ENCODE measurements around the gene KIRREL1. TPM values are rescaled to one million over a fixed set of nuclear protein-coding genes. Genes with fewer than 3 reads are reported as not detected.

KIRREL1 gene
- total RNA-seq, 2 experiments from 2014 or later: 0.08 TPM

- ChIA-PET CTCF (no interaction called here), POLR2A (no interaction called here)
These were observed 29.3 kb downstream of the KIRREL1 start for GRCh38 chr1:158022554-158023312.

GRCh38 chr1:158024737-158025136, 31.3 kb downstream of the KIRREL1 start:
- ChIA-PET CTCF (interaction anchor here (1.0 kb wide), 1 partner anchor 33 kb away, joined by 3 read pairs; no protein-coding TSS in a partner anchor), POLR2A (no interaction called here)

GRCh38 chr1:158025576-158026230, 32.3 kb downstream of the KIRREL1 start:
- POLR2A ChIA-PET: no interaction called here
- CTCF ChIA-PET: interaction anchor here (1.0 kb wide), 1 partner anchor 34 kb away, joined by 3 read pairs; no protein-coding TSS in a partner anchor

- ChIA-PET POLR2A (no interaction called here), CTCF (no interaction called here)
These were observed 33.2 kb downstream of the KIRREL1 start for GRCh38 chr1:158026651-158027050.

- POLR2A ChIA-PET: no interaction called here
- CTCF ChIA-PET: no interaction called here
These were observed 34.1 kb downstream of the KIRREL1 start for GRCh38 chr1:158027508-158027907.

GRCh38 chr1:158028969-158029368, 35.5 kb downstream of the KIRREL1 start:
- POLR2A ChIA-PET: no interaction called here
- CTCF ChIA-PET: no interaction called here

GRCh38 chr1:158035014-158035413, 41.6 kb downstream of the KIRREL1 start:
- CTCF ChIA-PET: interaction anchor here (1.4 kb wide), 1 partner anchor 72 kb away, joined by 4 read pairs; no protein-coding TSS in a partner anchor
- POLR2A ChIA-PET: no interaction called here

GRCh38 chr1:158035976-158036583, 42.6 kb downstream of the KIRREL1 start:
- ChIA-PET POLR2A (interaction anchor here (0.6 kb wide), 1 partner anchor 36 kb away, joined by 3 read pairs; no protein-coding TSS in a partner anchor), CTCF (no interaction called here)

GRCh38 chr1:158037008-158037865, 43.8 kb downstream of the KIRREL1 start:
- ChIA-PET CTCF (interaction anchor here (0.7 kb wide), 2 partner anchors 196 to 248 kb away, joined by 4 to 5 read pairs; partner anchors contain the start of gene CD5L), POLR2A (interaction anchor here (0.7 kb wide), 1 partner anchor 277 kb away, joined by 8 read pairs; no protein-coding TSS in a partner anchor)

GRCh38 chr1:158037866-158038359, 44.5 kb downstream of the KIRREL1 start:
- ChIA-PET CTCF (no interaction called here), POLR2A (interaction anchor here (0.7 kb wide), 1 partner anchor 278 kb away, joined by 8 read pairs; no protein-coding TSS in a partner anchor)

GRCh38 chr1:158038793-158039192, 45.3 kb downstream of the KIRREL1 start:
- ChIA-PET POLR2A (no interaction called here), CTCF (no interaction called here)

GRCh38 chr1:158039380-158039779, 45.9 kb downstream of the KIRREL1 start:
- CTCF ChIA-PET: no interaction called here
- POLR2A ChIA-PET: no interaction called here

- POLR2A ChIA-PET: no interaction called here
- CTCF ChIA-PET: interaction anchor here (0.7 kb wide), 1 partner anchor 460 kb away, joined by 4 read pairs; no protein-coding TSS in a partner anchor
These were observed 46.9 kb downstream of the KIRREL1 start for GRCh38 chr1:158040323-158040722.

- ChIA-PET POLR2A (no interaction called here), CTCF (interaction anchor here (0.7 kb wide), 1 partner anchor 104 kb away, joined by 3 read pairs; no protein-coding TSS in a partner anchor)
These were observed 49.8 kb downstream of the KIRREL1 start for GRCh38 chr1:158043232-158043631.

GRCh38 chr1:158045639-158046038, 52.2 kb downstream of the KIRREL1 start:
- POLR2A ChIA-PET: no interaction called here
- CTCF ChIA-PET: no interaction called here

GRCh38 chr1:158046715-158047510, 53.5 kb downstream of the KIRREL1 start:
- CTCF ChIA-PET: no interaction called here

GRCh38 chr1:158048371-158049067, 55.1 kb downstream of the KIRREL1 start:
- CTCF ChIA-PET: no interaction called here
- POLR2A ChIA-PET: no interaction called here

More at GRCh38 chr1:158046715-158047510, 53.5 kb downstream of the KIRREL1 start:
- POLR2A ChIA-PET: no interaction called here

GRCh38 chr1:158049853-158050252, 56.4 kb downstream of the KIRREL1 start:
- CTCF ChIA-PET: no interaction called here
- POLR2A ChIA-PET: no interaction called here
